ENCODE measurements around the gene FMN1. TPM values are rescaled to one million over a fixed set of nuclear protein-coding genes. Genes with fewer than 3 reads are reported as not detected.

Gene FMN1
- total and polyA plus RNA-seq, 2 of the 8 experiments (the other 6 are each of a cell fraction or from before 2014, with no cell fraction given): 0.27 to 3.7 TPM

- Histone ChIP-seq H4K8ac (ENCODE audit: extremely low read depth, insufficient read depth, low read length) (no peak overlapping the region), H2AFZ (ENCODE audit: low read length) (no peak overlapping the region), H4K91ac (replicated peaks; ENCODE audit: insufficient read length, low read length) (no peak overlapping the region), H3K4ac (replicated peaks; ENCODE audit: insufficient read length, low read depth, low read length) (no peak overlapping the region), H2BK15ac (ENCODE audit: low read length) (0 out of 2 replicates have a peak overlapping the region, but pooled peaks have one; percentile 6), H2BK20ac (ENCODE audit: low read length) (no peak overlapping the region), H3K79me1 (ENCODE audit: low read depth, low read length) (no peaks in the 10 kb centered on the region), H3K79me2 (ENCODE audit: control insufficient read depth in 1 of 2, insufficient read depth in 2 of 2, low read length in 2 of 2) (no peaks in the 10 kb centered on the region), H2BK120ac (replicated peaks; ENCODE audit: low read depth, low read length) (no peak overlapping the region), H3K4me1 (replicated peaks in 1 of 4; ENCODE audit: control insufficient read depth in 3 of 4, insufficient read depth in 4 of 4, low read length in 3 of 4) (peaks cover 0 to 9% (median 2%) of the 10 kb centered on the region in 4 experiments; a peak in 3 of 7 replicates), H3K27me3 (replicated peaks in 1 of 4; ENCODE audit: control insufficient read depth in 3 of 4, extremely low read depth in 1 of 4, insufficient read depth in 3 of 4, low read length in 3 of 4) (no peaks in the 10 kb centered on the region), H4K5ac (ENCODE audit: insufficient read length, low read depth, low read length) (no peak overlapping the region), H3K9me3 (ENCODE audit: insufficient read depth in 2 of 2, low read depth in 1 of 2, low read length in 1 of 2) (no peaks in the 10 kb centered on the region), H3K56ac (replicated peaks; ENCODE audit: insufficient read length, low read depth, low read length) (no peak overlapping the region), H3K4me2 (ENCODE audit: insufficient read depth in 1 of 2, low read depth in 2 of 2, low read length in 2 of 2) (no peak overlapping the region), H4K20me1 (replicated peaks in 1 of 2; ENCODE audit: control insufficient read depth in 1 of 2, insufficient read depth in 2 of 2, low read length in 2 of 2) (no peaks in the 10 kb centered on the region), H3K27ac (ENCODE audit: low read depth, low read length) (no peak overlapping the region), H3K14ac (ENCODE audit: insufficient read length) (no peak overlapping the region), H3K4me3 (ENCODE audit: extremely low read depth in 1 of 4, insufficient read depth in 2 of 4, low read depth in 3 of 4, low read length in 4 of 4) (no peak overlapping the region), H2BK12ac (ENCODE audit: low read depth, low read length) (no peak overlapping the region), H3K9ac (replicated peaks in 1 of 4; ENCODE audit: extremely low read depth in 1 of 4, low read depth in 3 of 4, low read length in 3 of 4) (no peak overlapping the region), H3K18ac (ENCODE audit: extremely low read depth, low read length) (no peak overlapping the region), H3K23ac (ENCODE audit: insufficient read length) (no peak overlapping the region), H3K36me3 (ENCODE audit: control insufficient read depth in 2 of 4, insufficient read depth in 4 of 4, low read length in 3 of 4) (no peaks in the 10 kb centered on the region), H2BK5ac (ENCODE audit: low read depth, low read length) (no peak overlapping the region), H2AK5ac (ENCODE audit: low read depth, low read length) (no peak overlapping the region), H3K23me2 (ENCODE audit: low read depth, low read length) (no peaks in the 10 kb centered on the region; the same call in 1 of the 2 replicates)
- ChIA-PET CTCF (ENCODE audit: partially characterized antibody) (interaction anchor here (4.2 kb wide), 1 partner anchor 21 kb away, joined by 14 read pairs; no protein-coding TSS in a partner anchor), POLR2A (ENCODE audit: partially characterized antibody) (no interaction called here)
- no peak for DNase-seq (ENCODE audit: low read depth in 1 of 2, low spot score in 2 of 2)
- no peak for FAIRE-seq
- TF ChIP-seq CREB1 (IDR thresholded peaks at IDR 0.05) (no peak), SIN3A (conservative IDR thresholded peaks at IDR 0.05 in 1 of 2, IDR thresholded peaks at IDR 0.05 in 1 of 2; ENCODE audit: low read depth in 1 of 2, low read length in 2 of 2) (no peak), BCL11A (IDR thresholded peaks at IDR 0.05; ENCODE audit: low read depth in 2 of 2, low read length in 2 of 2) (no peak), YY1 (IDR thresholded peaks at IDR 0.05; ENCODE audit: low read depth, low read length) (no peak), POLR2AphosphoS5 (IDR thresholded peaks at IDR 0.05; ENCODE audit: low read depth, low read length) (no peak), NANOG (IDR thresholded peaks at IDR 0.05; ENCODE audit: insufficient read depth, low read depth, low read length, poor library complexity, severe bottlenecking) (no peak), SRF (IDR thresholded peaks at IDR 0.05; ENCODE audit: low read depth, low read length) (no peak), RXRA (IDR thresholded peaks at IDR 0.05; ENCODE audit: insufficient read depth, low read depth, low read length) (no peak), KDM1A (IDR thresholded peaks at IDR 0.05; ENCODE audit: borderline replicate concordance, low read length) (no peak), ATF2 (IDR thresholded peaks at IDR 0.05; ENCODE audit: low read length) (no peak), CBX5 (IDR thresholded peaks at IDR 0.05; ENCODE audit: low read depth, low read length) (no peak), JUND (IDR thresholded peaks at IDR 0.05; ENCODE audit: low read length) (no peak), ASH2L (IDR thresholded peaks at IDR 0.05; ENCODE audit: low read length) (no peak), JUN (IDR thresholded peaks at IDR 0.05; ENCODE audit: low read depth, low read length) (no peak)
Measured at GRCh38 chr15:33108518-33108917, 86.0 kb downstream of the FMN1 start.
